VCaP (cell line): ENCODE data around the gene KCNK10.

ENCODE experiments used
- H3K27ac ChIP-seq: fragments of 450-650 bp; 2 replicates; pipeline ENCODE4 v1.5.1; 2017
- TF ChIP-seq, protein P1 (sequence below): fragments of 450-650 bp; conservative IDR thresholded peaks from 2 replicates; pipeline ENCODE4 v1.5.1; 2017; ENCODE audit warnings: mild to moderate bottlenecking, moderate library complexity

KCNK10 gene

DNA sequence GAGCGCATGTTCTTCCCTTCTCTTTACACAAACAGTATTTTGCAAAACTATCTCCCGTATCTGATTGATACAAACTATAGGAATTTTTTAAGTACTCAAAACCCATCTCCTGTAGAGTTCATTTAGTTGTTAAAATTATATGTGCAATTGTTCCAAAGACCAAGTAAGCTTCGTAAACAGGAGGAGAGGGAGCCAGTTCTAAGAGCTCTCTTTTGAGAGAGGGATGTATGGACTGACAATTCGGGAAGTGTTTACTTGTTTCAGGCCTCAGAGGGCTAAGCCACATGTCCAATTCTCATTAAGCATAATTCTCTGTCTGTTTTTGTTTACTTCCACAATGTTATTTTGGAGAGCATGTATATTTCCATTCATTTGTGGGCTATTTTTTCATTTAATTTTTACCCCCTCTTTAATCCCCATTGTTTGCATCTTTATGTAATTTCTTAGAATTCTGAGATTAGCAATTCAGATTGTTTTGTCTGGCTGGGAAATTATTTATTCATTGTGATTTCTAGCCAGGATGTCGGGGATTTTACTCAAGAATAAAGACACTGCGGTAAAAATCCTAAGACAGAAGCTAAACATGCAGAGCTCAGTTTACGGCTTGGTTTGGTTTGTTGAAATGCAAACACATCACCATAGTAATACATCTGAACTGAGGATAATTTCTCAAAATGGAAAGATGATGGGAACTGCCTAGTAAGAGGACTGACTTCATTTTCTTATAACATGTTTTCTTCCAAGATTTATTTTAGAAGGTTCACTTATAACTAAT lies 126.8 kb downstream of the KCNK10 start:
- TF ChIP-seq, protein P1, sequence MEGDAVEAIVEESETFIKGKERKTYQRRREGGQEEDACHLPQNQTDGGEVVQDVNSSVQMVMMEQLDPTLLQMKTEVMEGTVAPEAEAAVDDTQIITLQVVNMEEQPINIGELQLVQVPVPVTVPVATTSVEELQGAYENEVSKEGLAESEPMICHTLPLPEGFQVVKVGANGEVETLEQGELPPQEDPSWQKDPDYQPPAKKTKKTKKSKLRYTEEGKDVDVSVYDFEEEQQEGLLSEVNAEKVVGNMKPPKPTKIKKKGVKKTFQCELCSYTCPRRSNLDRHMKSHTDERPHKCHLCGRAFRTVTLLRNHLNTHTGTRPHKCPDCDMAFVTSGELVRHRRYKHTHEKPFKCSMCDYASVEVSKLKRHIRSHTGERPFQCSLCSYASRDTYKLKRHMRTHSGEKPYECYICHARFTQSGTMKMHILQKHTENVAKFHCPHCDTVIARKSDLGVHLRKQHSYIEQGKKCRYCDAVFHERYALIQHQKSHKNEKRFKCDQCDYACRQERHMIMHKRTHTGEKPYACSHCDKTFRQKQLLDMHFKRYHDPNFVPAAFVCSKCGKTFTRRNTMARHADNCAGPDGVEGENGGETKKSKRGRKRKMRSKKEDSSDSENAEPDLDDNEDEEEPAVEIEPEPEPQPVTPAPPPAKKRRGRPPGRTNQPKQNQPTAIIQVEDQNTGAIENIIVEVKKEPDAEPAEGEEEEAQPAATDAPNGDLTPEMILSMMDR = no peak

DNA sequence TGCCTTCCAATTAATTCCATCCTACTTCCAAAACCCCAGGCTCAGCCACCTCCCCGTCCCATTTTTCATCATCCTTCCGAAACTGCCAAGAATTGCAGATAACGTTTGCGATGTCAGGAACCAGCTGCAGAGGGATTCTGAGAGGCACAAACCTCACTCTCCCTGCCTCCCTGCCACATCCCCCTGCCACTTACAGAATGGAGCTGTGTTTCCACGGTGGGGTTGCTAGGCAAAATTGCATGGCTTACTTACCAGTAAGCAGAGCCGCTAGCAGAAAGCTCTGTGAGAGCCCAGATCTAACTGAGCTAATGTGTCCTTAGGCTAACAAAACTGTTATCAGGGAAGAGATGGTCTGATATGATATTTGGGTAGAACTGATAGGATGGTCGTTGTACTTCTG lies 127.4 kb downstream of the KCNK10 start:
- TF ChIP-seq, protein P1 = no peak

More for the DNA sequence above, 126.8 kb downstream of the KCNK10 start:
- no peak overlapping the region for H3K27ac ChIP-seq

DNA sequence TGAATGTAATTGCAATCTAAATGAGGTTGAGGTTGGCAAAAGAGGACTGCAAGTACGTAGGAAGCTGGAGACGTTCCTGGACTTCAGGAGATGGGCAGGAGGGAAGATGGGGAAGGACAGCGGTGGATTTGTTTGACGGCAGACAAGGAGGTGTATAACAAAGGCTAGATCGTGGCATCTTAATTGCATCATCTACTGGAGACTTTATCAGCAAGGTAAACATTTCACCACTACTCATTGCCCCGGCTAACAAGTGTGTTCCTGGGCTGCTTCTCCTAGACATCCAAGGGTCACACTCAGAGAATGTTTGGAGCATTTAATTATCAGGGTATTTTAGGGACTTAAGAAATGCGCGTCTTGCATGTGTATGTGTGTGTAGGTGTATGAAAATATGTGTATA lies 128.5 kb downstream of the KCNK10 start:
- no peak overlapping the region for H3K27ac ChIP-seq
- TF ChIP-seq, protein P1 = no peak

More for the DNA sequence above, 127.4 kb downstream of the KCNK10 start:
- no peak overlapping the region for H3K27ac ChIP-seq

DNA sequence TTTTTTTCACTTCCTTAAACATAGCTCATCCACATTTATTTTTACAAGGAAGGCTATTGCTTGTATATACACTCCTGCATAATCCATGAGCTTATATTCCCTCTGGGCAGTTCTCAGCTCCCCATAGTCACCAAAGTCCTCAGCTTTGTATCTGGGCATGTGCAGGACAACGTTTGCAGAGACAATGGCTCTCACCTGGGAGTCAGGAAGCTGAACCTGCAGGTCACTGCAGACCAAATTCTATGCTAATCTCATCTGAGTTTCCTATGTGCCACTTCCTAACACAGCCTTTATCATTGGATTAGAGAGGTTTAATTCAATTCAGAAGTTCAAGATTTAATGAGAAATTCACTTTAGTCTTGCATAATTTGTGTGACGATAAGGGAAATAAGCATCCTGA lies 131.5 kb downstream of the KCNK10 start:
- TF ChIP-seq, protein P1 = no peak
- H3K27ac ChIP-seq = no peak overlapping the region

DNA sequence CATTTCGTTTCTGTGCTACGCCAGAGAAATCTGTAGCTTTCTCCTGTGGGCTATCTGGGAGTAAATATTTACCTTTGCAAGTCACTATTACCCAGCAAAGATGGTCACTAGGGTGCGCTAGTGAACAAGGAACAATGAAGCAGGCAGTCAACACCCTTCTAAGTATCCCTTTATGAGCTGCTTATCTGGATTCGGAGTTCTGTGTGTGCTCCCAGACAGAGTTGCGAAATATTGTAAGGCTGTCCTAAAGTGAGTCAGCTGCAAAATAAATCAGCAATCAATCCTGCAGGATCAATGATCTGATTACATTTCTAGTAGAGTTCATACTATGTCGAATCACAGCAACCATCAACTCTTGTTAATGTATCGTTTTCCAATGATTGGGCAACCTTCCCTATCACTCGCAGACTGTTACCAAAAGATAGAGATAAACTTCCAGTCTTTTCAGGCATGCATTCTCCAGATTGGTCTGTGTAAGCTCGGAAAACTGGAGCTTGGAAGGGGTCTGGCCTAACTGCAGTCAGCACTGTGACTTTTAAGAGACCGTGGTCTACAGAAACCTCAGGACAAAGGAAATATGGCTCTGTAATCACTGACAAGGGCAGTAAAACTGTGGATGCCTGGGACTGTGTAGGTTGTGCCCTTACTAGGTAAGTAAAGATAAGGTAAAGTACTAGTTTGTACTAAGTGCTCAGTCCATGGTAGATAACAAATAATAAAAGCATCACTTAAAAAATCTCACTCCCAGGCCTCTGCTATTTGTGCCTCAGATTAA lies 133.5 kb downstream of the KCNK10 start:
- TF ChIP-seq, protein P1 = peak; percentile 83
- no peak overlapping the region for H3K27ac ChIP-seq

DNA sequence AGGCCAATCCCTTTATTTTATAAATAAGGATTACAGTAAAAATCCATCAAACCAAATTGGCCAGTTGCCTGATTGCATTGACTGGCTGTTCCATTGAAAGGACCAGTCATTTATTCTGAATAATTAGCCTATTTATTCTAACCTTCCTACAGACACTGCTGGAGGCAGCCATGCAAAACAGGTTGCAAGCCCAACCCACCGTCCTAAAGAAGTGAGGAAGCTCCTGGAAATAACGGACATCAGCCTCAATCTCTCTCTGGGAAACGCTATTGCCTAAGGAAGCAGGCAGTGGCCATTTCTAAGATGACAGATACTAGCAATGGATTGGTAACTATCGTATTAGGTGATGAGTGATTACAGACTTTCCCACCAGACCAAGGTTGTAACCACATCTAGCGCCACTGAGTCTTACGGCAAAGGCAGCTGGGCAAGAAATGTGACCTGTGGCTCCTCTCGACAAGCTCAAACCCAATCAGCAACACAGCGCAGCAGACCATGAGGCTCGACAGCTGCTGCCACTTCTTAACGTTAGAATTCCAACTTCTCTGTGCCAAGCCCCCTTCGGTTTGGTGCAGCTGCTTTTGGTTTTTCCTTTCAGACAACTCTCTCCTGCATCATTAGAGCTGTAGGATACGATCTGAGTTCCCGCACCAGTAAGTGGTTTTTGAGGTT lies 134.2 kb downstream of the KCNK10 start:
- TF ChIP-seq, protein P1 = no peak
- H3K27ac ChIP-seq = no peak overlapping the region

DNA sequence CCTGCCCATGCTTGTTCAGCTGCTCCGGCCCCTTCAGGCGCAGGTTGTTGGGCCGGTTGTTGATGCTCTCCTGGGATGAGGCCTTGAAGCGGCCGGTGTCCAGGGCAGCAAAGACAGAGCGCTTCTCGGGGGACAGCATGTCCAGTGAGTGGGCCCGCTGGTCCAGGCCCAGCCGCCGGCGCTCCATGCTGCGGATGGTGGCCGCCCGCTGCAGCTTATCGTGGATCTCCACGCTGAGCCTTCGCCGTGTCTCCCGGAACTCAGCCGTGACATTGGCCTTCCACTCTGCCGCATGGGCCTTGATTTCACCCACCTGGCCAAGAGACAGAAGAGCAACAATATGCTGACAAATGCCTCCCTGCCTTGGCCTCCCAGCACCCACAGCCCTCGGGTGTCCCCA lies 137.2 kb downstream of the KCNK10 start:
- no peak overlapping the region for H3K27ac ChIP-seq
- TF ChIP-seq, protein P1 = no peak
